Aorta (tissue), 5 donors: ENCODE data around the gene RELCH. TPM values are rescaled to one million over a fixed set of nuclear protein-coding genes. Genes with fewer than 3 reads are reported as not detected.

Source experiments
- ATAC-seq: fragments of 200-7000 bp; cut with Tn5 transposase; one replicate; pipeline ENCODE4 v1.9.1; 2022; ENCODE audit warnings: moderate library complexity; ENCODE audit not compliant: low FRiP score
- DNase-seq, 2 donors: peaks; one replicate each; pipeline ENCODE4 v3.0.0-alpha.2; 2020
- H3K27ac ChIP-seq, 2 donors: one replicate each; pipeline ENCODE4 v1.5.1; 2013; ENCODE audit warnings: low read length in 2 of 2, mild to moderate bottlenecking in 2 of 2, moderate library complexity in 2 of 2, control low read depth in 1 of 2, inconsistent platforms in 1 of 2, low read depth in 1 of 2
- H3K27me3 ChIP-seq, 2 donors: one replicate each; pipeline ENCODE4 v1.6.1; 2013; ENCODE audit warnings: control low read depth in 1 of 2, low read length in 1 of 2, mild to moderate bottlenecking in 1 of 2, moderate library complexity in 1 of 2; ENCODE audit not compliant: insufficient read depth in 2 of 2, control insufficient read depth in 1 of 2
- H3K36me3 ChIP-seq, 2 donors: one replicate each; pipeline ENCODE4 v1.6.1; 2013; ENCODE audit warnings: control low read depth in 1 of 2, low read length in 1 of 2, mild to moderate bottlenecking in 1 of 2; ENCODE audit not compliant: insufficient read depth in 2 of 2, control insufficient read depth in 1 of 2
- H3K4me1 ChIP-seq, 2 donors: one replicate each; pipeline ENCODE4 v1.6.1; 2013; ENCODE audit warnings: low read length in 2 of 2, control low read depth in 1 of 2, mild to moderate bottlenecking in 1 of 2, moderate library complexity in 1 of 2; ENCODE audit not compliant: insufficient read depth in 2 of 2, control insufficient read depth in 1 of 2
- H3K4me3 ChIP-seq, 2 donors: one replicate each; pipeline ENCODE4 v1.5.1; 2013; ENCODE audit warnings: low read length in 2 of 2, control low read depth in 1 of 2, mild to moderate bottlenecking in 1 of 2
- H3K9me3 ChIP-seq: one replicate; pipeline ENCODE4 v1.6.1; 2013; ENCODE audit warnings: mild to moderate bottlenecking, low read length; ENCODE audit not compliant: control insufficient read depth
- WGBS, 2 donors: extraction: QIAGEN DNeasy Blood & Tissue Kit; methylation state at CpG; one replicate each; pipeline ENCODE4 v1.1.7; 2013; 5-methylcytosine and 5-hydroxymethylcytosine counted together
- intact Hi-C, 2 donors: fragments of 100-400 bp; cut with DNase I; formaldehyde crosslinking; loops; one replicate each; pipeline versions ENCODE4 v1.14.2 to v1.15.0; 2022
- polyA plus RNA-seq, 2 donors: library from polyadenylated mRNA; stranded (reverse); fragments of 200-250 nt; gene quantifications; one replicate each; pipeline ENCODE4 v1.2.3, GENCODE V29; 2013
- total RNA-seq, 2 donors: library from RNA; stranded (reverse); fragmentation: NEBNext Ultra II Directional; extraction: Animal tissue kit (Norgen Biotek cat#: 25700); gene quantifications; one replicate each; pipeline ENCODE4 v1.2.1, GENCODE V29; 2021
- donor health status: healthy with polysubstance abuse.
- donor health status: Bipolar disorder and iron deficiency.
- donor health status: DM: no; HTN: no; CAD: no.
- donor health status: DM: no; HTN: no; CAD: no.
- donor health status: DM: yes; HTN: yes; CAD: no.

The RELCH gene
- total and polyA plus RNA-seq, 4 donors: 1.8 to 40.7 (median 21.9) TPM

DNA sequence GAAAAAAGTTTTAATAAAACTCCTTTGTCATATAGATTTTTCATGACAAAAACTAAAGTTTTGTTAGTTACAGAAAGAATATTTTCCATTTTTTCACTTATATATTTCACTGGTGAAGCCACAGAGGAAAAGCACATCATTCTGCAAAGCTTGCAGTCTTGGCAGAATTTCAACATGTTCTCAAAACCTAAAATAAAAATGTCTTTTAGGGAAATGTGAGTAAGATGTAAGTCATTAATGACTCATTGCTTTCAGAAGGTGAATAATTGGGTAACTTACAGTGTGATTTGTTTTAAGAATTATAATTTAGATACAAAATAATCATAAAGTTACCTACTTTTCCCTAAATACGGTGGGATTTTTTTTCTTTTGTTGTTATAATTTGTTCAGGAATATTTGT, 94.6 kb downstream of the RELCH start:
- Histone ChIP-seq H3K36me3 (no peaks in the 10 kb centered on the region), H3K4me1 (peaks cover 0 to 8% of the 10 kb centered on the region in 2 donors), H3K27ac (no peak overlapping the region), H3K9me3 (no peaks in the 10 kb centered on the region), H3K27me3 (no peaks in the 10 kb centered on the region), H3K4me3 (no peak overlapping the region)
- WGBS, 2 donors: 11 to 12% methylated on average over 1 of the region's 1 CpG
- intact Hi-C loops: loop anchor here in 1 of 2 donors (10.0 kb wide), 1 partner anchor 303 kb away; no protein-coding TSS in a partner anchor
- DNase-seq (no peak), ATAC-seq (no peak)

DNA sequence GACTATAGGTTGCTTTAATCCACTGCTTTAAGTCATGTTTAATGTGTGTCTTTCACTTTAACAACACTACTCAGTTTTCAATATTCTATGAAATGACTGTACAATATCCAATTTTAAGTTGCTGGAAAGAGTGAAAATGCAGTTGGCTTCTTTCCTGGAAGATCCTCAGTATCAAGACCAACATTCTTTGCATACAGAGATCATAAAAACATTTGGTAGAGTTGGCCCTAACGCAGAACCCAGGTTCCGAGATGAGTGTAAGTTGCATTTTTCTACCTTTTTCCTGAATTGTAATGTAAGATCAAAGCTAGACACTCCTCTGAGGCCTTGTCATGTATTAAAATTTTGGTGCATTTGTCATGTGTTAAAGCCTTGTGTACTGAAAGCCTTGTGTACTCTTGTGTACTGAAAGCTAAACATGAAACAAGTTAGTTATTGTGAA, 95.2 kb downstream of the RELCH start:
- Histone ChIP-seq H3K27ac (no peak overlapping the region), H3K4me1 (peaks cover 0 to 8% of the 10 kb centered on the region in 2 donors), H3K4me3 (no peak overlapping the region), H3K36me3 (no peaks in the 10 kb centered on the region), H3K9me3 (no peaks in the 10 kb centered on the region), H3K27me3 (no peaks in the 10 kb centered on the region)
- intact Hi-C loops: loop anchor here in 1 of 2 donors (10.0 kb wide), 1 partner anchor 303 kb away; no protein-coding TSS in a partner anchor
- DNase-seq (no peak), ATAC-seq (no peak)
- 5 to 13% methylated on average over 2 of the region's 2 CpGs for WGBS, 2 donors

DNA sequence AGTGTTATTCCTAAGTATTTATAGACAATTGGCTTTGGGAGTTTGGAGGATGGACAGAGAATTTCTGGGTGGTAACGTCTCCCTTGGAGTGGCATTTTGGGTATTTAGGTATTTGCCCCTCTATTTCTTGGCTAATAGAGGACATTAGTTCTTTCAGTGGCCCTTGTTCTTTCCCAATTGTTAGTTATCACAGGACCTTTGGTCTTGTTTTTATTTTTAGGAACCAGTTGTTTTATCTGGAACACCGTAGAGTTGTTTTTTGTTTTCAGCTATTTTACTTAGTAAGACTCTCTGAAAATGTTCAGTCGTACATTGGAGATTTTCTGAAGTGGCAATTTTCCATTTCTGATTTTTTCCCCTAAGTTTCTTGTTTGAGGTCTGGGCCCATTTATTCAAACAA, 97.6 kb downstream of the RELCH start:
- no peaks in the 10 kb centered on the region for H3K27me3 ChIP-seq
- DNase-seq (no peak), ATAC-seq (no peak)
- H3K4me3 ChIP-seq: no peak overlapping the region
- no peaks in the 10 kb centered on the region for H3K36me3 ChIP-seq
- 18 to 34% methylated on average over 3 of the region's 3 CpGs for WGBS, 2 donors
- intact Hi-C loops: loop anchor here in 1 of 2 donors (10.0 kb wide), 1 partner anchor 300 kb away; no protein-coding TSS in a partner anchor
- no peaks in the 10 kb centered on the region for H3K9me3 ChIP-seq
- H3K4me1 ChIP-seq: peaks cover 0 to 8% of the 10 kb centered on the region in 2 donors
- no peak overlapping the region for H3K27ac ChIP-seq

DNA sequence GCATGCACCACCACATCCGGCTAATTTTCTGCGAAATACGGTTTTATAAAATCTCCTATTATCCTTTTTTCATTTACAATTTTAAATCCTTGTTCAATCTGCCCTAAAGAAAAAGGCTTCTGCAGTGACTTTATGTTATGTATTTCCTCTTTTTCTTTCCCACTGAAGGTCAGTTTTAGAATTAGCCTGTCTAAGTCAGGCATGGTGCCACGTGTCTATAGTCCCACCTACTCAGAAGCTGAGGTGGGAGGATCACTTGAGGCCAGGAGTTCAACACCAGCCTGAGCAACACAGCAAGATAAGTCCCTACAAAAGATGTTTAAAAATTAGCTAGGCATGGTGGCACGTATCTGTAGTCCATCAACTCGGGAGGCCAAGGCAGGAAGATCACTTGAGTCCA, 98.2 kb downstream of the RELCH start:
- intact Hi-C loops: loop anchor here in 1 of 2 donors (10.0 kb wide), 1 partner anchor 300 kb away; no protein-coding TSS in a partner anchor
- no peak for DNase-seq
- no peak for ATAC-seq
- Histone ChIP-seq H3K9me3 (no peaks in the 10 kb centered on the region), H3K27ac (no peak overlapping the region), H3K36me3 (no peaks in the 10 kb centered on the region), H3K27me3 (no peaks in the 10 kb centered on the region), H3K4me3 (no peak overlapping the region), H3K4me1 (peaks cover 0 to 8% of the 10 kb centered on the region in 2 donors)
- 95% methylated on average over 6 of the region's 6 CpGs for WGBS, 2 donors

DNA sequence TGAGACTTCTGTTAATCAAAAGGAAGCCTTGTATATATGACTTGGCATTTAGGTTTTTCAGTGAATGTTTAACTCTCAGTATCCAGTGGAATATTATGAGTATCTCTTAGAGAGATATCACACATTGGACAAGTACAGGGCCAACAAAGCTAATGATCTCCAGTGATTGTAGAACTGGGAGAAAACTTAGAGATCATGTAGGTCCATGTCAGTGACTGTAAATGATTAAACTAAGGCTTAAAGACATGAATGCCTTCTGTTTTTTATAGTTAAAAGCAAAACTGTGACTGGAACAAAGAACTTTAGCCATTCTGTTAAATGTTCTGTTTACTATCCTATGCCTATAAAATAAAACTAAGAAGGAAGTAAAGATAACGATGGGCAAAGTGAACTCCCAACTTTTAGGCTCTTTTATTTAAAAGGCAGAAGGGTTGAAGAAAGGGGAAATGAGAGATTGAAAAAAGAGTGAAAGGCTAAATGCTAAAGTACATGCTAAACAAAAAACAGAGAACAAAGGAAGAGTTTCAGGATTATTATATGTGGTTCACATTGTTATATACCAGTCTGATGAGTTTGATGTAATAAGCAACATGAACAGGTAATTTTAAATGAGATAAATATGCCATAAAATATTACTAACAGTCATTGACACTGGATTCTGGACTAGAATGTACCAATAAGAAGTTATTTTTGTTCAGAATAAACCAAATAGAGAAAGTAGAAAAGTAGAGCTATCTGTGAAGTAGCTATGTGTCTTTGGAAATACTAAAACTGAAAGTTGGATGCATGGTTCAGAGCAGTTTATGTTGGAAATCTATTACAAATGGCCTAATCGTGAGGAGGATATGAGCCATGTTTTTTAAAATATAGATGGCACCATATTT, 101.0 kb downstream of the RELCH start:
- DNase-seq (no peak), ATAC-seq (no peak)
- Histone ChIP-seq H3K27ac (no peak overlapping the region), H3K36me3 (no peaks in the 10 kb centered on the region), H3K27me3 (no peaks in the 10 kb centered on the region), H3K4me1 (peaks cover 0 to 4% of the 10 kb centered on the region in 2 donors), H3K9me3 (no peaks in the 10 kb centered on the region), H3K4me3 (no peak overlapping the region)
- intact Hi-C loops: loop anchor here in 1 of 2 donors (10.0 kb wide), 1 partner anchor 297 kb away; no protein-coding TSS in a partner anchor
- WGBS, 2 donors: 82 to 85% methylated on average over 2 of the region's 2 CpGs

DNA sequence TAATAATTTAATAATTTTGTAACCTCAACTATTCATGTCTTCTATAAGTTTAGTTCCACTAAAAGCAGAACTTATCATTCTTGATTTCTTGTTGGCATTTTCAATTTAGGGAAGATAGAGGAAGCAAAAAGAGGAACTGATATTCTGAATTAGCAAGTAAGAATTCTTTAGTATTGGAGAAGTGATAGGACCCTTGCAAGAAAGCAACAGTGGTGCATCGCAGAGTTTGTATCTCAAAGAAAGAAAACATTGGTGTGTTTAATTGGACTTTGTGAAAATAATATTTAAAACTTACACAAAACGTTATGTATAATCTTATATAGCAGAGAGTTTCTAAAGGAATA, 101.6 kb downstream of the RELCH start:
- Histone ChIP-seq H3K27ac (no peak overlapping the region), H3K36me3 (no peaks in the 10 kb centered on the region), H3K4me1 (peaks cover 0 to under 1% of the 10 kb centered on the region in 2 donors), H3K4me3 (no peak overlapping the region), H3K27me3 (no peaks in the 10 kb centered on the region), H3K9me3 (no peaks in the 10 kb centered on the region)
- 89 to 94% methylated on average over 2 of the region's 2 CpGs for WGBS, 2 donors
- DNase-seq: no peak
- intact Hi-C loops: loop anchor here in 1 of 2 donors (10.0 kb wide), 1 partner anchor 296 kb away; no protein-coding TSS in a partner anchor
- no peak for ATAC-seq

DNA sequence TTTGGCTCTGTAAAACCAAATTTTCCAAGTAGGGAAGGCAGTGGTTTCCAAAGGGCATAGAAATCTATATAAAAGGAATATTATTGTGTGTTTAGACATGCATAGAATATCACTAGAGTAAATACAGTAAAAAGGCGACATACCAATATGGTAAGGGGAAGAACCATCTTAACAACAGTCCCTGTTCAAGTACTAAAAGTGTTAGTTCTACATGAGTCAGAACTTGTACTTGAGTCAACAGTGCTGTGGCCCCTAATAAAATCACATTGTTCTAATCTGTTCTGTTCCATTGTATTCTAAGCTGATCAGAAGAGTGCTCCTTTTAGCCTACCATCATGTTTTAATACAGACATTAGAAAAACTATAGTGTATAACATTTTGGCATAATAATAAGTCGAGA, 102.0 kb downstream of the RELCH start:
- 95 to 97% methylated on average over 2 of the region's 2 CpGs for WGBS, 2 donors
- H3K4me1 ChIP-seq: no peaks in the 10 kb centered on the region
- DNase-seq (no peak), ATAC-seq (no peak)
- no peak overlapping the region for H3K27ac ChIP-seq
- H3K36me3 ChIP-seq: no peaks in the 10 kb centered on the region
- H3K27me3 ChIP-seq: no peaks in the 10 kb centered on the region
- H3K9me3 ChIP-seq: no peaks in the 10 kb centered on the region
- intact Hi-C loops: loop anchor here in 1 of 2 donors (10.0 kb wide), 1 partner anchor 296 kb away; no protein-coding TSS in a partner anchor
- H3K4me3 ChIP-seq: no peak overlapping the region

DNA sequence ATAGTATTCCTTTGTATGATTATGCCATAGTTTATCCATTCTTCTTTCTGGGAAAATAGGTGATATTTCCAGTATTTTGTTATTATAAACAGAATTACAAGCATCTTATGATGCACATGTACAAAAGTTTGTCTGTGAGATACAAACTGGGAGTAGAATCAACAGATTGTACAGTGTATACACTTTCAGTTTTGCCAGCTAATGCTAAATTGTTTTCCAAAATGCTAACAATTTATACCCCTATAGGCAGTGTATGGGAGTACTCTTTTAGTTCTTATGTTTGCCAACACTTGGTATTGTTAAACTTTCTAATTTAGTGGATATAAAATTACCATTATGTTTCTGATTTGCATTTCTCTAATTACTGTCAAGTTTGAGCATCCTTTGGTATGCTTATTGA, 107.0 kb downstream of the RELCH start:
- no peaks in the 10 kb centered on the region for H3K9me3 ChIP-seq
- no peak overlapping the region for H3K4me3 ChIP-seq
- H3K27ac ChIP-seq: no peak overlapping the region
- ATAC-seq: no peak
- no peaks in the 10 kb centered on the region for H3K36me3 ChIP-seq
- H3K4me1 ChIP-seq: no peaks in the 10 kb centered on the region
- H3K27me3 ChIP-seq: no peaks in the 10 kb centered on the region
- no peak for DNase-seq
- intact Hi-C loops: no loop called here
